K562 (cell line): ENCODE results near the gene CYP2W1. TPM values are rescaled to one million over a fixed set of nuclear protein-coding genes. Genes with fewer than 3 reads are reported as not detected.

Experiments used
- ATAC-seq: fragments of 200-7000 bp; cut with Tn5 transposase; 3 replicates; pipeline ENCODE4 v1.9.1; 2020; ENCODE audit warnings: moderate library complexity
- BruUV-seq: library from RNA; stranded (reverse); fragments of 400-500 nt; replicated peaks from 2 replicates; lab custom pipeline; 2021; lab: Mats Ljungman, UMichigan
- CTCF ChIA-PET: fragments of 300-600 bp; formaldehyde crosslinking; extraction: SDS; loops from one replicate; lab custom pipeline; 2021; ENCODE audit warnings: low intra/inter-chr PET ratio; lab: Yijun Ruan, JAX
- POLR2A ChIA-PET: fragments of 300-600, 350-650 bp; sonication (Branson Sonifier 250); formaldehyde crosslinking; extraction: SDS; loops from one replicate; lab custom pipeline; 2021; ENCODE audit warnings: antibody characterized with exemption, inconsistent platforms; lab: Yijun Ruan, JAX
- DNase-seq, 4 experiments: peaks; one replicate each; pipeline versions ENCODE4 v3.0.0 to v3.0.0-alpha.2; 2011 to 2018; ENCODE audit warnings: low spot score in 3 of 4, mixed read lengths in 3 of 4; ENCODE audit errors: extremely low read depth in 1 of 4
- FAIRE-seq: peaks from 2 replicates; lab custom pipeline; 2011; peaks lifted over from hg19 to GRCh38; lab: Jason Lieb, UNC
- H2AFZ ChIP-seq: 2 replicates; pipeline ENCODE4 v1.6.0; 2011; ENCODE audit warnings: low read depth, low read length, control low read depth, inconsistent platforms
- H3K27ac ChIP-seq: fragments of 200-600 bp; 3 replicates; pipeline ENCODE4 v1.8.0; 2011; ENCODE audit warnings: low read depth, mild to moderate bottlenecking, control low read depth, inconsistent platforms, low read length, moderate library complexity, mixed read lengths; ENCODE audit errors: extremely low read depth
- H3K27me3 ChIP-seq, 2 experiments: fragments of 300-600 bp in 1 of 2; 2 replicates in 1 of 2; 3 replicates in 1 of 2; pipeline versions ENCODE4 v1.6.0 to v1.8.0; 2011; ENCODE audit warnings: inconsistent platforms in 2 of 2, low read length in 2 of 2, mild to moderate bottlenecking in 1 of 2, mixed read lengths in 1 of 2, moderate library complexity in 1 of 2; ENCODE audit not compliant: control insufficient read depth in 2 of 2, insufficient read depth in 2 of 2
- H3K36me3 ChIP-seq: fragments of 300-600 bp; 3 replicates; pipeline ENCODE4 v1.8.0; 2011; ENCODE audit warnings: mild to moderate bottlenecking, low read length, inconsistent platforms; ENCODE audit not compliant: control insufficient read depth, insufficient read depth
- H3K4me1 ChIP-seq, 2 experiments: fragments of 200-600 bp in 1 of 2; replicated peaks in 1 of 2; 2 replicates in 1 of 2; 3 replicates in 1 of 2; pipeline versions ENCODE4 v1.5.1 to v1.8.0; 2011; ENCODE audit warnings: inconsistent platforms in 2 of 2, low read length in 2 of 2, mild to moderate bottlenecking in 1 of 2, mixed read lengths in 1 of 2, moderate library complexity in 1 of 2; ENCODE audit not compliant: control insufficient read depth in 2 of 2, insufficient read depth in 2 of 2
- H3K4me2 ChIP-seq: 2 replicates; pipeline ENCODE4 v1.6.1; 2011; ENCODE audit warnings: low read length, control low read depth, inconsistent platforms, mixed read lengths; ENCODE audit not compliant: insufficient read depth
- H3K4me3 ChIP-seq: fragments of 200-600 bp; sonication (generic), shearing (Covaris generic); 2 replicates; pipeline ENCODE4 v1.5.1; 2016; ENCODE audit warnings: control low read depth, inconsistent platforms
- H3K79me2 ChIP-seq: fragments of 200-600 bp; 3 replicates; pipeline ENCODE4 v1.8.0; 2011; ENCODE audit warnings: low read length, inconsistent platforms; ENCODE audit not compliant: control insufficient read depth, insufficient read depth
- H3K9ac ChIP-seq, 2 experiments: 2 replicates each; pipeline versions ENCODE4 v1.6.0 to v1.6.1; 2011; ENCODE audit warnings: low read depth in 2 of 2, low read length in 2 of 2, control low read depth in 1 of 2, inconsistent platforms in 1 of 2, mild to moderate bottlenecking in 1 of 2, mixed read lengths in 1 of 2; ENCODE audit not compliant: insufficient read depth in 1 of 2
- H3K9me1 ChIP-seq: one replicate; pipeline ENCODE4 v1.6.0; 2011; ENCODE audit warnings: inconsistent platforms, mild to moderate bottlenecking, low read length, moderate library complexity; ENCODE audit not compliant: control insufficient read depth, insufficient read depth
- H3K9me3 ChIP-seq: replicated peaks from 2 replicates; pipeline ENCODE4 v1.5.1; 2011; ENCODE audit warnings: low read depth, low read length, inconsistent platforms; ENCODE audit not compliant: control insufficient read depth, insufficient read depth
- H4K20me1 ChIP-seq: replicated peaks from 2 replicates; pipeline ENCODE4 v1.6.1; 2011; ENCODE audit warnings: low read length, inconsistent platforms, mixed read lengths; ENCODE audit not compliant: control insufficient read depth, insufficient read depth
- FOSL1 ChIP-seq: fragments of 200-800 bp; sonication (Bioruptor generic); conservative IDR thresholded peaks from 2 replicates; pipeline ENCODE4 v1.6.1; 2016; ENCODE audit warnings: missing genetic modification characterization, missing compliant biosample characterization
- MYNN ChIP-seq, 2 experiments: sonication (generic); formaldehyde crosslinking in 1 of 2; IDR thresholded peaks; 2 replicates each; pipeline versions ENCODE4 v1.5.0 to v1.6.1; 2016 to 2020; ENCODE audit warnings: antibody characterized with exemption in 1 of 2, missing genetic modification reagents in 1 of 2
- PURB ChIP-seq: sonication (generic); formaldehyde crosslinking; IDR thresholded peaks from 2 replicates; pipeline ENCODE4 v1.9.0; 2021; ENCODE audit warnings: low read depth, mild to moderate bottlenecking, missing genetic modification reagents
- WGBS: fragments of 100-300 bp; shearing (Covaris generic); methylation state at CpG from one replicate; pipeline ENCODE4 v1.1.6; 2016; ENCODE audit warnings: low coverage, mixed read lengths; ENCODE audit not compliant: insufficient coverage; ENCODE audit errors: missing lambda C conversion rate; 5-methylcytosine and 5-hydroxymethylcytosine counted together
- in situ Hi-C: fragments of 300-500 bp; cut with MboI; formaldehyde crosslinking; loops from 4 replicates; pipeline ENCODE4 v1.15.0; 2018; ENCODE audit warnings: inconsistent platforms, mixed read lengths
- intact Hi-C: fragments of 100-400 bp; cut with micrococcal nuclease; formaldehyde crosslinking; loops from 2 replicates; pipeline ENCODE4 v1.14.2; 2022
- polyA plus RNA-seq, 8 experiments: library from polyadenylated mRNA; depleted of rRNA in 4 of 8; stranded (reverse) in 5 of 8; unstranded in 3 of 8; fragments of >200 nt; fragmentation: Nextera tagmentation in 2 of 8; fragmentation: Illumina TruSeq in 1 of 8; extraction: Ambion mirVana in 2 of 8; extraction: Trizol in 1 of 8; gene quantifications; 2 replicates each; pipeline versions ENCODE4 v1.2.1 to v1.2.3, GENCODE V29; 2011 to 2014; ENCODE audit warnings: inconsistent platforms in 1 of 8, missing spikeins in 1 of 8
- total RNA-seq, 7 experiments: library from RNA; depleted of rRNA in 6 of 7; stranded (reverse); fragments of >200 nt in 6 of 7; fragmentation: Illumina TruSeq in 2 of 7; extraction: Trizol in 2 of 7; gene quantifications; 2 replicates each; pipeline versions ENCODE4 v1.2.1 to v1.2.3, GENCODE V29; 2011 to 2021; ENCODE audit warnings: low replicate concordance in 1 of 7
- TF ChIP-seq, protein P1 (sequence below), 2 experiments: fragments of 450-650 bp in 1 of 2; sonication (generic) in 1 of 2; formaldehyde crosslinking in 1 of 2; IDR thresholded peaks in 1 of 2; conservative IDR thresholded peaks in 1 of 2; 2 replicates each; pipeline versions ENCODE4 v1.6.1 to v1.8.1; 2016 to 2023; ENCODE audit warnings: mild to moderate bottlenecking in 2 of 2, moderate library complexity in 2 of 2, inconsistent platforms in 1 of 2, missing genetic modification reagents in 1 of 2

Gene CYP2W1
- total and polyA plus RNA-seq, 9 of the 15 experiments (the other 6 are each of a cell fraction or from before 2014, with no cell fraction given): not detected

DNA sequence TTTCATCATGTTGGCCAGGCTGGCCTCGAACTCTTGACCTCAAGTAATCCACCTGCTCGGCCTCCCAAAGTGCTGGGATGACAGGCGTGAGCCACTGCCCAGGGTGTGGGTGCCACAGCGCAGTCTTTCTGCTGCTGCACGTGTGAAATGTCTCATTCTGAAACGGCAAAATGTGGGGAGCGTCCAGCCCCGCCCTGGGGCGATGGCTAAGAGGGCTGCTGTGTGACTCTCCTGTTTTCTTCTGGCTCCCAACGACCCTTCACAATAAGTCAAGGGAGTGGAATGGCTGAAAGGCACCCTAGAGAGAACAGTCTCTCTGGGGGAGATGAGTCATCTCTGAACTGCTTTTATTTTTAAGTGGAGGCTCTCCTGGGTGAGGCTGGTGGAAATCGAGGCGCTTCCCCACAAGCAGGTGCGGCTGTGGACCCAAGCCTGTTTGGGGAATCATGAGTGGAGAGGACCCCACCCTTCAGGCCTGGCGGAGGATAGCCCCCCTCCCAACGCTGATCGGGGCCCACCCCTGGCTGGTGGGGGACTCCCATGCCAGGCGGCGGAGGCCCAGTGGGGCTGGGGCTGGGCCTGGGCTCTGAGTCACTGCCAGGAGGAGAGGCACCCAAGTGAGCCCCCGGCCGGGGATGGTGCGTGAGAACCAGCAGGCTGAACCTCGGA lies 46.5 kb upstream of the CYP2W1 start:
- H3K9me3 ChIP-seq: peaks cover 8% of the 10 kb centered on the region
- peaks cover 2 to 31% of the 10 kb centered on the region in 2 experiments; a peak in 2 of 5 replicates for H3K27me3 ChIP-seq
- 14% methylated on average over 20 of the region's 22 CpGs for WGBS
- FAIRE-seq (no peak), DNase-seq (no peak), ATAC-seq (peak; percentile 63)
- intact Hi-C loops (no loop called here), in situ Hi-C loops (no loop called here)
- peak; percentile 44 for TF ChIP-seq FOSL1 (tag)
- TF ChIP-seq, protein P1, sequence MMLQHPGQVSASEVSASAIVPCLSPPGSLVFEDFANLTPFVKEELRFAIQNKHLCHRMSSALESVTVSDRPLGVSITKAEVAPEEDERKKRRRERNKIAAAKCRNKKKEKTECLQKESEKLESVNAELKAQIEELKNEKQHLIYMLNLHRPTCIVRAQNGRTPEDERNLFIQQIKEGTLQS (IDR thresholded peaks at IDR 0.05): peak; percentile 73
- TF ChIP-seq, protein P1 (CRISPR knock-in tag; conservative IDR thresholded peaks at IDR 0.05): no peak
- TF ChIP-seq MYNN (IDR thresholded peaks at IDR 0.05): peak; percentile 92
- no peak for TF ChIP-seq MYNN (CRISPR knock-in tag; IDR thresholded peaks at IDR 0.05)
- no peak for TF ChIP-seq PURB (CRISPR knock-in tag)
- ChIA-PET CTCF (no interaction called here), POLR2A (no interaction called here)
- H2AFZ ChIP-seq: no peak overlapping the region
- peaks cover 0 to 28% of the 10 kb centered on the region in 2 experiments; a peak in 2 of 5 replicates for H3K4me1 ChIP-seq
- H3K9ac ChIP-seq: no peak overlapping the region
- H3K4me2 ChIP-seq: no peak overlapping the region
- H3K36me3 ChIP-seq: no peaks in the 10 kb centered on the region
- no peaks in the 10 kb centered on the region for H3K79me2 ChIP-seq
- no peak overlapping the region for H3K27ac ChIP-seq
- H4K20me1 ChIP-seq: 0 out of 2 replicates have a peak, but pooled peaks cover 4% of the 10 kb centered on the region
- no peaks in the 10 kb centered on the region for H3K9me1 ChIP-seq
- no TSS peak for BruUV-seq
- H3K4me3 ChIP-seq: no peak overlapping the region
